Measurements from ENCODE around the gene VSIG1.

DNA sequence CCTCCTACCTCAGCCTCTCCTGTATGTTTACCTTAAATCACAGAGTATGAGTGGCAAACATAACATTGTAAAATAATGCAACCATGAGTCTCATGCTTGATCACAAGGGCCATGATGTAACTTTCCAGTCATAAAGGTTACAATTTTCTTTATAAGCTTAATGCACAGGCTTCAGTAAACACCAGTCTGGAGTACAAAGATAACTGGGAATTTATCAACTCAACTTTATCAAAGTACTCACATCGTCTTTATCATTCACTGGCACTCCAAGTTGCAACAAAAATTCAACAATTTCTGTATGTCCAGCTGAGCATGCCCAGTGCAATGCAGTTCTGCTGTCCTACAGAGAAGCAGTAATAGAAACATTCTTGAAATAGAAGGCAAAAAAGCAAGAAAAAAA, 43.6 kb downstream of the VSIG1 start:
- TF ChIP-seq, protein P1, sequence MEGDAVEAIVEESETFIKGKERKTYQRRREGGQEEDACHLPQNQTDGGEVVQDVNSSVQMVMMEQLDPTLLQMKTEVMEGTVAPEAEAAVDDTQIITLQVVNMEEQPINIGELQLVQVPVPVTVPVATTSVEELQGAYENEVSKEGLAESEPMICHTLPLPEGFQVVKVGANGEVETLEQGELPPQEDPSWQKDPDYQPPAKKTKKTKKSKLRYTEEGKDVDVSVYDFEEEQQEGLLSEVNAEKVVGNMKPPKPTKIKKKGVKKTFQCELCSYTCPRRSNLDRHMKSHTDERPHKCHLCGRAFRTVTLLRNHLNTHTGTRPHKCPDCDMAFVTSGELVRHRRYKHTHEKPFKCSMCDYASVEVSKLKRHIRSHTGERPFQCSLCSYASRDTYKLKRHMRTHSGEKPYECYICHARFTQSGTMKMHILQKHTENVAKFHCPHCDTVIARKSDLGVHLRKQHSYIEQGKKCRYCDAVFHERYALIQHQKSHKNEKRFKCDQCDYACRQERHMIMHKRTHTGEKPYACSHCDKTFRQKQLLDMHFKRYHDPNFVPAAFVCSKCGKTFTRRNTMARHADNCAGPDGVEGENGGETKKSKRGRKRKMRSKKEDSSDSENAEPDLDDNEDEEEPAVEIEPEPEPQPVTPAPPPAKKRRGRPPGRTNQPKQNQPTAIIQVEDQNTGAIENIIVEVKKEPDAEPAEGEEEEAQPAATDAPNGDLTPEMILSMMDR (IDR thresholded peaks at IDR 0.05): no peak
- no peak for TF ChIP-seq POLR2A (IDR thresholded peaks at IDR 0.05)
- no peak for TF ChIP-seq EP300 (IDR thresholded peaks at IDR 0.05)
